ENCODE measurements around the gene KCNK3.
A peak's percentile ranks its signal among the peaks of the same experiment; 100 is the strongest.

The KCNK3 gene

DNA sequence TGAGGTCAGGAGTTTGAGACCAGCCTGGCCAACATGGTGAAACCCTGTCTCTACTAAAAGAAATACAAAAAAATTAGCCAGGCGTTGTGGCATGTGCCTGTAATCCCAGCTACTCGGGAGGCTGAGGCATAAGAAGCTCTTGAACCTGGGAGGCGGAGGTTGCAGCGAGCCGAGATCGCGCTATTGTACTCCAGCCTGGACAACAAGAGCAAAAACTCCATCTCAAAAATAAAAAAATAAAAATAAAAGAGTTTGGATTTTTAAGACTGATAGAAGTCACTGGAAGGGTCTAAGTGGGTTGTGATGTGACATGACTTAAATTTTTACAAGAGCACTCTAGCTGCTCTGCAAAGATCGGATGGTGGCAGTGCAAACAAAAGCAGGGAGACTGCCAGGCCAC is 15.9 kb downstream of the KCNK3 start:
- Mint-ChIP-seq H3K4me3 (no peak overlapping the region), H3K4me1 (ENCODE audit: low read depth) (no peaks in the 10 kb centered on the region), H3K9me3 (no peaks in the 10 kb centered on the region), H3K36me3 (ENCODE audit: low read depth) (no peaks in the 10 kb centered on the region), H3K27ac (no peak overlapping the region), H3K27me3 (ENCODE audit: low read depth) (no peaks in the 10 kb centered on the region)

DNA sequence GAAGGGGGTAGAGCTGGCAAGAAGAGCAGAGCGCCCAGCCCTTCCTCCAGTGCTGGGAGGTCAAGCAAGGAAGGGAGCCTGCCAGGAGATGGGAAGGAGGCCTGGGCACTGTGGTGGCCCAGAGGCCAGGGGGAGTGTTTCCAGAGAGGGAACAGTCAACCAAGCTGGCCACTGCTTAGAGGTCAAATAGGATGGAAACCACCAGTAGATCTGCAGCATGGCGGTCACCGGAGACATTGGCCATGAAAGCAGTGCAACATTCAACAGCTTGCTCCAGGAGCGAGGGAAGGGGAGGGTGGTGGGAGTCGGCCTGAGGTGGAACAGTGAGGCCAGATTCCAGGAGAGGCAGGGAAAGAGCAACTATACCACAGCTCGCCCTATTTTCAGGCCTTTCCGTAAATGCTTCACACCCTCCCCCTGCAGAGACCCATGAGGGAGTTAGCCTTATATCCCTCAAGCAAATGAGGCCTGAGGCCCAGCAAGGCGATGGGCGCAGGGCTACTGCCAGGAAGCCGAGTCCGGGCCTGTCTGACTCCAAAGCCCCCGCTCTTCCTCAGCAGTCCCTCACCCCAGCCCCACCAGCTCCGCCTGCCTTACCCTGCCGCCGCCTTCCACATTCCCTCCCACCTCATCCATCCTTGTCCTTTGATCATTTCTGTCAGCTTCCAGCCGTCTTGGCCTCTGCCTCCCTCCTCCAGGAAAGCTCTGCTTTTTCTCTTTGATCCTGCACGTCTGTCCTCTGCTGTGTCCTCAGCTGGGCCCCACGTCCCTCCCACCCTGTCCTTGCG is 17.0 kb downstream of the KCNK3 start:
- Mint-ChIP-seq H3K4me1 (ENCODE audit: low read depth) (no peaks in the 10 kb centered on the region), H3K27ac (no peak overlapping the region), H3K36me3 (ENCODE audit: low read depth) (no peaks in the 10 kb centered on the region), H3K27me3 (ENCODE audit: low read depth) (no peaks in the 10 kb centered on the region), H3K9me3 (no peaks in the 10 kb centered on the region), H3K4me3 (no peak overlapping the region)

DNA sequence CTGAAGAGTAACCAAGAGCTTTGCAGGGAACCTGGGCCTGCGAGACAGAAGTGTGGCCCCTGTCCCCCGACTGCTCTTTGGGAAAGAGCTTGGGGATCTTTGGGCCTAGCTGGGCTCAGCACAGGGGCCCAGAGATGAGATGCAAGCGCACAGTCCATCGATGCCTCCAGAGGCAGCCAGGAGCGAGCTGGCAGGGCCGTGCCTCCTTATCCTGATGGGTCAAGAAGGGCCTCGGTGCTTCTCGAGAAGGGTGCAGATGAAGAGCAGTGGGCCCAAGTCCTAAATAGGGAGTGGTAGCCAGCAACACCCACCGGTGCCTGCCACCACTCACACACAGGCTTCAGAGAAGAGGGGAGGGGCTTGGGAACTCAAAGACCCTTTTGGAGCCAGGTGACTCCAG is 17.6 kb downstream of the KCNK3 start:
- Mint-ChIP-seq H3K27me3 (ENCODE audit: low read depth) (no peaks in the 10 kb centered on the region), H3K9me3 (no peaks in the 10 kb centered on the region), H3K27ac (no peak overlapping the region), H3K4me1 (ENCODE audit: low read depth) (no peaks in the 10 kb centered on the region), H3K36me3 (ENCODE audit: low read depth) (no peaks in the 10 kb centered on the region), H3K4me3 (no peak overlapping the region)

DNA sequence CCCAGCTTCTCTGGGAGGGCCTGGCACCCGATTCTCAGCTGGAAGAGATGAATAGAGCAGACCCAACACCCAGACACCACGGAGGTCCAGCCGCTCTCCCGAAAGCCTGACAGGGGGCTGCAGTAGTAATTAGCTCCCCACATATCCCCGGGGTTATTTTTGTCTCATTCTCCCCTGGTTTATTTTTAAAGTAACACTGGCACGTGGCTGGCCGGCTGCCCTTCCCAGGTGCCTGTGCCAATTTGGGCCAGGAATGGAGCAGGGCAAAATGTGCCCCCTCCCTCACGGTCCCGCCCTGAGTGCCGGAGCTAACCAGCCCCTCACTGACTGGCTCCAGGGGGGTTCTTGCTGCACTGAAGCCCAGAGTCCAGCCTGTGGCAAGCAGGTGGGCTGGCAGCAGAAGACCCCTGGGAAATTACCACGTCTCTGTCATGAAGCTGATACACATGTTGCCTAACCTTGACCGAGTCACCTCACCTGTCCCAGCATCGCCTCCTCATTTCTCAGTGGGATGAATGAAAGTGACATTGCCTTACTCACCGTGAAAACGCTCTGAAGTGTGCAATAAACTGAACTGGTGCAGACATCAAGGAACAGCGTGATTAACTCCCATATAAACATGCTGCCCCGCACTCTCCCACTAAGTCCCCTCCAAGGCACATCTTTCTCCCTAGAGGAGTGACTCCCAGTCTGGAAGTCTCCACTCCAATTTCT is 18.4 kb downstream of the KCNK3 start:
- no peaks in the 10 kb centered on the region for H3K36me3 Mint-ChIP-seq (ENCODE audit: low read depth)
- H3K4me3 Mint-ChIP-seq = no peak overlapping the region
- no peaks in the 10 kb centered on the region for H3K9me3 Mint-ChIP-seq
- no peaks in the 10 kb centered on the region for H3K27me3 Mint-ChIP-seq (ENCODE audit: low read depth)
- H3K4me1 Mint-ChIP-seq (ENCODE audit: low read depth) = no peaks in the 10 kb centered on the region
- no peak overlapping the region for H3K27ac Mint-ChIP-seq

- no peaks in the 10 kb centered on the region for H3K27me3 Mint-ChIP-seq (ENCODE audit: low read depth)
- no peaks in the 10 kb centered on the region for H3K36me3 Mint-ChIP-seq (ENCODE audit: low read depth)
- no peaks in the 10 kb centered on the region for H3K4me1 Mint-ChIP-seq (ENCODE audit: low read depth)
- no peaks in the 10 kb centered on the region for H3K9me3 Mint-ChIP-seq
- no peak overlapping the region for H3K27ac Mint-ChIP-seq
- H3K4me3 Mint-ChIP-seq = no peak overlapping the region
Observed at GRCh38 chr2:26711457-26712161, 19.1 kb downstream of the KCNK3 start.

GRCh38 chr2:26712486-26713465 is 20.3 kb downstream of the KCNK3 start:
- Mint-ChIP-seq H3K27ac (peak overlapping the region; percentile 11), H3K9me3 (no peaks in the 10 kb centered on the region), H3K36me3 (ENCODE audit: low read depth) (no peaks in the 10 kb centered on the region), H3K4me3 (no peak overlapping the region), H3K27me3 (ENCODE audit: low read depth) (no peaks in the 10 kb centered on the region), H3K4me1 (ENCODE audit: low read depth) (no peaks in the 10 kb centered on the region)

GRCh38 chr2:26715528-26716270 is 23.2 kb downstream of the KCNK3 start:
- H3K36me3 Mint-ChIP-seq (ENCODE audit: low read depth) = no peaks in the 10 kb centered on the region
- no peaks in the 10 kb centered on the region for H3K27me3 Mint-ChIP-seq (ENCODE audit: low read depth)
- no peaks in the 10 kb centered on the region for H3K4me1 Mint-ChIP-seq (ENCODE audit: low read depth)
- H3K4me3 Mint-ChIP-seq = no peak overlapping the region
- no peaks in the 10 kb centered on the region for H3K9me3 Mint-ChIP-seq
- H3K27ac Mint-ChIP-seq = no peak overlapping the region

DNA sequence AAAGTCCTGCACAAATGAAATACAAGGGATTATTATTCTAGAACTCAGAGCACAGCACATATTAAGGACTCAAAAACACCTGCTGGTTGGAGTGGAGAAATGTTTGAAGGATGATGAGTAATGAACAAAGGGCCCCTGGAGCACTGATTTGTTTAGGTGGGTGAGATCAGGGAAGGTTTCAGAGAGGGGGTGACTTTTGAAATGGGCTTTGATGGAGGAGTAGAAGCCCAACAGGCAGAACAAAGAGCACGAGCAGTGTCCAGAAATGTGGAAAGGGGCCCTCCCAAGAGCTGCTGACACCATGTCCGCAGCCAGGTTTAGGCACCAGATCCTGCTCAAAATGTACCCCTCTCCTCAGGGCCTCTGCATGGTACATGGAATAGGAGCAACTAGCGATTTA is 23.8 kb downstream of the KCNK3 start:
- Mint-ChIP-seq H3K4me1 (ENCODE audit: low read depth) (no peaks in the 10 kb centered on the region), H3K36me3 (ENCODE audit: low read depth) (no peaks in the 10 kb centered on the region), H3K27me3 (ENCODE audit: low read depth) (no peaks in the 10 kb centered on the region), H3K9me3 (no peaks in the 10 kb centered on the region), H3K27ac (no peak overlapping the region), H3K4me3 (no peak overlapping the region)

- Mint-ChIP-seq H3K4me1 (ENCODE audit: low read depth) (no peaks in the 10 kb centered on the region), H3K27ac (no peak overlapping the region), H3K27me3 (ENCODE audit: low read depth) (no peaks in the 10 kb centered on the region), H3K4me3 (no peak overlapping the region), H3K9me3 (no peaks in the 10 kb centered on the region), H3K36me3 (ENCODE audit: low read depth) (no peaks in the 10 kb centered on the region)
Observed at GRCh38 chr2:26716769-26717168, 24.2 kb downstream of the KCNK3 start.

- no peak overlapping the region for H3K4me3 Mint-ChIP-seq
- no peaks in the 10 kb centered on the region for H3K9me3 Mint-ChIP-seq
- H3K4me1 Mint-ChIP-seq (ENCODE audit: low read depth) = no peaks in the 10 kb centered on the region
- H3K27ac Mint-ChIP-seq = no peak overlapping the region
- H3K36me3 Mint-ChIP-seq (ENCODE audit: low read depth) = no peaks in the 10 kb centered on the region
- no peaks in the 10 kb centered on the region for H3K27me3 Mint-ChIP-seq (ENCODE audit: low read depth)
Observed at GRCh38 chr2:26717362-26717761, 24.8 kb downstream of the KCNK3 start.

DNA sequence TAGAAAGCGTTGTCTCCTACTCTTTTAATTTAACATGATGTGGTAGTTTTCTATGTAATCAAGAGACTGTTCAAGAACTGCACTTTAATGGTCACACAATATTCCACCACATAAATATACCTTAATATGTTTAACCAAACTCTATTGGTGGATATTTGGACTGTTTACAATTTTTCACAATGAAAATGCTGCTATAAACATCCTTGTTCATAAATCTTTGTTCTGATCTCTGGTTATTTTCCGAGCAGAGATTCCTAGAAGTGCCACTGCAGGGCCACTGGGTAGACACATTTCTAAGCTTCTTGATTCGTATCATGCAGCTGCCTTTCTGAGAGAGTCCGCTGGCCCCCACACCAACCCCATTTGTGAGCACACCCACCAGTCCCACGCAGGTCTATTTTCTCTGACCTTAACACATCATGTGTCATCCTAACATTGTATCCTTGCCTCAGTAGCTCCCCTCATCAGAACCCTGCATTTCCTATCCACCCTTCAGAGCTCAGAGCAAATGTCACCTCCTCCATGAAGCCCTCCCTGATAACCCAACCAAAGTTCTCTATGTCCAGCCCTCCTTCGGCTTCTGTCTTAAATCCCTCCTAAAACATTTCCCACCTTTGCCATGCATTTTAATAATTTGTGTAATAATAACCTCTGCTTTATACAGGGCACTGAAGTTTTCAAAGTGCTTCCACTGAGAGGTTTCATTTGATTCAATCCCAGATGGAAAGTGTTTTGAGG is 26.6 kb downstream of the KCNK3 start:
- no peak overlapping the region for H3K27ac Mint-ChIP-seq
- no peak overlapping the region for H3K4me3 Mint-ChIP-seq
- no peaks in the 10 kb centered on the region for H3K4me1 Mint-ChIP-seq (ENCODE audit: low read depth)
- H3K36me3 Mint-ChIP-seq (ENCODE audit: low read depth) = no peaks in the 10 kb centered on the region
- no peaks in the 10 kb centered on the region for H3K9me3 Mint-ChIP-seq
- no peaks in the 10 kb centered on the region for H3K27me3 Mint-ChIP-seq (ENCODE audit: low read depth)

GRCh38 chr2:26720322-26721114 is 28.0 kb downstream of the KCNK3 start:
- Mint-ChIP-seq H3K4me3 (no peak overlapping the region), H3K36me3 (ENCODE audit: low read depth) (no peaks in the 10 kb centered on the region), H3K27me3 (ENCODE audit: low read depth) (no peaks in the 10 kb centered on the region), H3K9me3 (no peaks in the 10 kb centered on the region), H3K27ac (no peak overlapping the region), H3K4me1 (ENCODE audit: low read depth) (no peaks in the 10 kb centered on the region)
